Tibial nerve (tissue), 4 donors: ENCODE results near the gene PCLO.

Source experiments
- CTCF ChIP-seq, 5 experiments: fragments of 200-600 bp in 3 of 5; fragments of 450-650 bp in 2 of 5; sonication (generic) in 3 of 5; IDR thresholded peaks; one replicate each; pipeline ENCODE4 v1.5.1; 2016 to 2019; ENCODE audit warnings: antibody characterized with exemption in 5 of 5, mild to moderate bottlenecking in 3 of 5, moderate library complexity in 2 of 5
- EP300 ChIP-seq, 2 donors: sonication (generic); formaldehyde crosslinking; IDR thresholded peaks; one replicate each; pipeline ENCODE4 v1.6.1; 2017; ENCODE audit warnings: antibody characterized with exemption in 2 of 2, mild to moderate bottlenecking in 1 of 2
- POLR2A ChIP-seq, 2 donors: fragments of 450-650 bp; IDR thresholded peaks; one replicate each; pipeline ENCODE4 v1.6.1; 2017; ENCODE audit warnings: antibody characterized with exemption in 2 of 2, mild to moderate bottlenecking in 2 of 2, moderate library complexity in 2 of 2

GRCh38 chr7:82851121-82851520, 311.6 kb downstream of the PCLO start:
- TF ChIP-seq CTCF (IDR thresholded peaks at IDR 0.05): no peak
- TF ChIP-seq EP300 (IDR thresholded peaks at IDR 0.05): no peak
- TF ChIP-seq POLR2A (IDR thresholded peaks at IDR 0.05): no peak
